Neural progenitor cell (in vitro differentiated cells): ENCODE data around the gene FZD10.

Experiments used
- EZH2 ChIP-seq: fragments of 200-600 bp; sonication (generic); IDR thresholded peaks from 2 replicates; pipeline ENCODE4 v1.6.1; 2017; ENCODE audit warnings: antibody characterized with exemption, mild to moderate bottlenecking, moderate library complexity
- TF ChIP-seq, protein P1 (sequence below): fragments of 200-600 bp; sonication (generic); IDR thresholded peaks from 2 replicates; pipeline ENCODE4 v1.5.1; 2017; ENCODE audit warnings: antibody characterized with exemption, mild to moderate bottlenecking

DNA sequence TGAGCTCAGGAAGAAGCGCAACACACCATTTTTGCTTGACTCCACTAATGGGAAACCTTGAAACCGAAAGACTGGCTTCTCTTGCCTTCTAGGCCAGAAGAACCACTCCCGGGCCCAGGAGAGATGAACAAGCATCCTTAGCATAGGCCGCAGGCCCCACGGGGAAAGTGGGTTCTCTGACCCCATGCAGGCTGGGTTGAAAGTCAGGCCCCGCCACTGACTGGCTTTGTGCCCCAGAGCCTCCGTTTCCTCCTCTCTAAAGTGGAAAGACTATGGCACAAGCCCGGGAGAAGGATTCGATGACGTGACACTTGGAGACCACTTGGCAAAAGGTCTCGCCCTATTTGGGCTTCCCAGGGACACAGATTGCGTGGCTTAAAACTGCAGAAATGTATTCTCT, 9.9 kb upstream of the FZD10 start:
- TF ChIP-seq, protein P1, sequence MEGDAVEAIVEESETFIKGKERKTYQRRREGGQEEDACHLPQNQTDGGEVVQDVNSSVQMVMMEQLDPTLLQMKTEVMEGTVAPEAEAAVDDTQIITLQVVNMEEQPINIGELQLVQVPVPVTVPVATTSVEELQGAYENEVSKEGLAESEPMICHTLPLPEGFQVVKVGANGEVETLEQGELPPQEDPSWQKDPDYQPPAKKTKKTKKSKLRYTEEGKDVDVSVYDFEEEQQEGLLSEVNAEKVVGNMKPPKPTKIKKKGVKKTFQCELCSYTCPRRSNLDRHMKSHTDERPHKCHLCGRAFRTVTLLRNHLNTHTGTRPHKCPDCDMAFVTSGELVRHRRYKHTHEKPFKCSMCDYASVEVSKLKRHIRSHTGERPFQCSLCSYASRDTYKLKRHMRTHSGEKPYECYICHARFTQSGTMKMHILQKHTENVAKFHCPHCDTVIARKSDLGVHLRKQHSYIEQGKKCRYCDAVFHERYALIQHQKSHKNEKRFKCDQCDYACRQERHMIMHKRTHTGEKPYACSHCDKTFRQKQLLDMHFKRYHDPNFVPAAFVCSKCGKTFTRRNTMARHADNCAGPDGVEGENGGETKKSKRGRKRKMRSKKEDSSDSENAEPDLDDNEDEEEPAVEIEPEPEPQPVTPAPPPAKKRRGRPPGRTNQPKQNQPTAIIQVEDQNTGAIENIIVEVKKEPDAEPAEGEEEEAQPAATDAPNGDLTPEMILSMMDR: no peak
- no peak for TF ChIP-seq EZH2
